Keratinocyte (primary cell): ENCODE data around the gene RIT2.

Source experiments
- EZH2 ChIP-seq: IDR thresholded peaks from one replicate; pipeline ENCODE4 v1.6.1; 2012; ENCODE audit warnings: inconsistent platforms, mild to moderate bottlenecking, low read length, moderate library complexity
- TF ChIP-seq, protein P1 (sequence below), 3 experiments: IDR thresholded peaks in 1 of 3; conservative IDR thresholded peaks in 1 of 3; optimal IDR thresholded peaks in 1 of 3; 2 replicates in 2 of 3; 3 replicates in 1 of 3; pipeline versions ENCODE3 to v1.5.1; 2011; ENCODE audit warnings: low read length in 3 of 3, mild to moderate bottlenecking in 3 of 3, moderate library complexity in 2 of 3, control low read depth in 1 of 3, inconsistent platforms in 1 of 3; ENCODE audit not compliant: insufficient read depth in 2 of 3; ENCODE audit errors: extremely low read depth in 1 of 3

DNA sequence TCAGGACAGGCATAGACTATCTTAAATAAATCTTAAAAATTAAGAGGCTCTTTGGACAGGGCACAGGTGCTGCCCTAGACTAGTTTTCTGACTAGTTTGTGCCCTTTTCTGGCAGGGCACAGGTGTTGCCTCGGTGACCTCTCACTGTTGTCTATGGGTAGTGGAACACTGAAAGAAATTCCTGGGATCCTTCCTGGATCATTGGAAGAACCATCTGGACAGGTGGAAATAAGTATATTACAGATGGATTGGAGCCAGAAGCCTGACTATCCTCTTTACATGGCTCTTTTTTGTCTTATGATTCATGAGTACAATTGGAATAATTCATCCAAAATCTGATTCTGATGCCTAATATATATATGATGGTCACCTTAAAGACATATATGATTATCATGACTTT lies 286.6 kb downstream of the RIT2 start:
- TF ChIP-seq, protein P1, sequence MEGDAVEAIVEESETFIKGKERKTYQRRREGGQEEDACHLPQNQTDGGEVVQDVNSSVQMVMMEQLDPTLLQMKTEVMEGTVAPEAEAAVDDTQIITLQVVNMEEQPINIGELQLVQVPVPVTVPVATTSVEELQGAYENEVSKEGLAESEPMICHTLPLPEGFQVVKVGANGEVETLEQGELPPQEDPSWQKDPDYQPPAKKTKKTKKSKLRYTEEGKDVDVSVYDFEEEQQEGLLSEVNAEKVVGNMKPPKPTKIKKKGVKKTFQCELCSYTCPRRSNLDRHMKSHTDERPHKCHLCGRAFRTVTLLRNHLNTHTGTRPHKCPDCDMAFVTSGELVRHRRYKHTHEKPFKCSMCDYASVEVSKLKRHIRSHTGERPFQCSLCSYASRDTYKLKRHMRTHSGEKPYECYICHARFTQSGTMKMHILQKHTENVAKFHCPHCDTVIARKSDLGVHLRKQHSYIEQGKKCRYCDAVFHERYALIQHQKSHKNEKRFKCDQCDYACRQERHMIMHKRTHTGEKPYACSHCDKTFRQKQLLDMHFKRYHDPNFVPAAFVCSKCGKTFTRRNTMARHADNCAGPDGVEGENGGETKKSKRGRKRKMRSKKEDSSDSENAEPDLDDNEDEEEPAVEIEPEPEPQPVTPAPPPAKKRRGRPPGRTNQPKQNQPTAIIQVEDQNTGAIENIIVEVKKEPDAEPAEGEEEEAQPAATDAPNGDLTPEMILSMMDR (optimal IDR thresholded peaks at IDR 0.05 in 1 of 3, IDR thresholded peaks at IDR 0.05 in 1 of 3, conservative IDR thresholded peaks at IDR 0.05 in 1 of 3; ENCODE audit: extremely low read depth in 1 of 3, insufficient read depth in 2 of 3, low read length in 3 of 3), result no peak
- no peak for TF ChIP-seq EZH2
